ENCODE data around the gene CCDC93.

DNA sequence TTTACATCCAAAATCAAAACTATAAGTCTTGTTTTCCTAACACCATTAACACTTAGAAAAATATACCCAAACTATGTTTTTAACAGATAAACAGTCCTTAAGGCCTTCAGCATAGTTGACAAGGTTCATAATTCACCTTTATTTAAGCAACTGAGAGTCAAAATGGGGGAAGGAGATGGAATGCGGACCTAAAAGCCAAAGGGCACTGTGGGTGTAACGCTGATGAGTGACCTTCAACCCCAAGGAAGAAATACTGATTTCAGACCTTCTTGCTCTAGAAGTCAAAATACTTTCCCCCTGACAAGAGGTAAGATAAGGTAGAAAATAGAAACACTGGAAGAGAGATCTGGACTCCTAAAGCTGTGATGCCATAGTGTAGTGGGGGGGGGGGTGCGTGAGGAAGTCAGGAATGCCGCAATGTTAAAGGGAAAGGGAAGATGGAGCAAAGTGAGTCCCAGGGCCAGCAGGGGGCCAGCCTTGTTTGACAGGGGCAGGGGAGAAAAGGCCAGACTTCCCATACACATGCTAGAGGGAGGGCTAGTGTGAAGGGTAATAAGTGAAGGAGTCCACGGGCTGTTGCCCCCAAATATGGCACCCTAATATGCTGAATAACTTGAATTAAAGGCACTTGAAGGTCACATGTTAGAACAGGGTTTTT, 31.4 kb downstream of the CCDC93 start:
- TF ChIP-seq EP300 (IDR thresholded peaks at IDR 0.05) (no peak), POLR2A (IDR thresholded peaks at IDR 0.05) (no peak)
- TF ChIP-seq, protein P1, sequence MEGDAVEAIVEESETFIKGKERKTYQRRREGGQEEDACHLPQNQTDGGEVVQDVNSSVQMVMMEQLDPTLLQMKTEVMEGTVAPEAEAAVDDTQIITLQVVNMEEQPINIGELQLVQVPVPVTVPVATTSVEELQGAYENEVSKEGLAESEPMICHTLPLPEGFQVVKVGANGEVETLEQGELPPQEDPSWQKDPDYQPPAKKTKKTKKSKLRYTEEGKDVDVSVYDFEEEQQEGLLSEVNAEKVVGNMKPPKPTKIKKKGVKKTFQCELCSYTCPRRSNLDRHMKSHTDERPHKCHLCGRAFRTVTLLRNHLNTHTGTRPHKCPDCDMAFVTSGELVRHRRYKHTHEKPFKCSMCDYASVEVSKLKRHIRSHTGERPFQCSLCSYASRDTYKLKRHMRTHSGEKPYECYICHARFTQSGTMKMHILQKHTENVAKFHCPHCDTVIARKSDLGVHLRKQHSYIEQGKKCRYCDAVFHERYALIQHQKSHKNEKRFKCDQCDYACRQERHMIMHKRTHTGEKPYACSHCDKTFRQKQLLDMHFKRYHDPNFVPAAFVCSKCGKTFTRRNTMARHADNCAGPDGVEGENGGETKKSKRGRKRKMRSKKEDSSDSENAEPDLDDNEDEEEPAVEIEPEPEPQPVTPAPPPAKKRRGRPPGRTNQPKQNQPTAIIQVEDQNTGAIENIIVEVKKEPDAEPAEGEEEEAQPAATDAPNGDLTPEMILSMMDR (IDR thresholded peaks at IDR 0.05): no peak
